ENCODE measurements around the gene SCFD2. TPM values are rescaled to one million over a fixed set of nuclear protein-coding genes. Genes with fewer than 3 reads are reported as not detected.
"Not testable (repeated sequence)": the region's sequence is repeated elsewhere in the genome, so short reads cannot be mapped to it uniquely, and the experiment has no call there.

SCFD2 gene
- total RNA-seq, 2 experiments from 2014 or later: 18.8 to 19.9 TPM

DNA sequence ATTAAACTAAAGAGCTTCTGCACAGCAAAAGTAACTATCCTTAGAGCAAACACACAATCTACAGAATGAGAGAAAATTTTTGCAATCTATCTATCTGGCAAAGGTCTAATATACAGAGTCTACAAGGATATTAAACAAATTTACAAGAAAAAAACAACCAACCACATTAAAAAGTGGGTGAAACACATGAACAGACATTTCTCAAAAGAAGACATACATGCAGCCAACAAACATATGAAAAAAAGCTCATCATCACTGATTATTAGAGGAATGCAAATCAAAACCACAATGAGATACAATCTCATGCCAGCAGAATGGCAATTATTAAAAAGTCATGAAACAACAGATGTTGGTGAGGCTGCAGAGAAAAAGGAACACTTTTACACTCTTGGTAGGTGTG is 73.7 kb downstream of the SCFD2 start:
- H3K27ac Mint-ChIP-seq; H3K4me1 Mint-ChIP-seq (ENCODE audit: low read depth); H3K27me3 Mint-ChIP-seq; DNase-seq; H3K4me3 Mint-ChIP-seq; intact Hi-C loops (cut with micrococcal nuclease); CTCF ChIA-PET; POLR2A ChIA-PET: not testable (repeated sequence)
- Mint-ChIP-seq H3K36me3 (peaks cover 33% of the 10 kb centered on the region), H3K9me3 (peaks cover 71% of the 10 kb centered on the region)

DNA sequence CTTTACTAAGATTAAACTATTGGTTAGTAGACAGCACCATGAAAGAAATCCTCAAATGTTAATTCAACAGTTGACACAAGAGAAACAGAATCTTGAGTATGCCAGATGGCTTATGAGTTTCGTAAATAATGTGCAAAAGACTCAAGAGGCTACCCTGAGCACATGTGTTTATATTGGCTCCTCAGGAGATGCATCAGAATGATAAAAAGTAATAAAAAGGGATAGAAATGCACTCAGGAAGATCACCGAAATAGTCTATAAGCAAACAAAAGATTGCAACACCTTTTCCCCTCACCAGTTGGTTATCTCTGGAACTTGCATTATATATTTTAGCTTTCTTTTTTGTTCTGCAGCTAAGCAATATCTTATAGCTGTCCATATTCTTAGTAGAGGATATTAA is 84.4 kb downstream of the SCFD2 start:
- no peak overlapping the region for H3K4me3 Mint-ChIP-seq
- no peak overlapping the region for H3K27ac Mint-ChIP-seq
- ChIA-PET POLR2A (no interaction called here), CTCF (no interaction called here)
- no peaks in the 10 kb centered on the region for H3K27me3 Mint-ChIP-seq
- H3K9me3 Mint-ChIP-seq: peaks cover 5% of the 10 kb centered on the region
- peaks cover 17% of the 10 kb centered on the region for H3K36me3 Mint-ChIP-seq
- intact Hi-C loops (cut with micrococcal nuclease): no loop called here
- H3K4me1 Mint-ChIP-seq (ENCODE audit: low read depth): peaks cover 3% of the 10 kb centered on the region
- no peak for DNase-seq

DNA sequence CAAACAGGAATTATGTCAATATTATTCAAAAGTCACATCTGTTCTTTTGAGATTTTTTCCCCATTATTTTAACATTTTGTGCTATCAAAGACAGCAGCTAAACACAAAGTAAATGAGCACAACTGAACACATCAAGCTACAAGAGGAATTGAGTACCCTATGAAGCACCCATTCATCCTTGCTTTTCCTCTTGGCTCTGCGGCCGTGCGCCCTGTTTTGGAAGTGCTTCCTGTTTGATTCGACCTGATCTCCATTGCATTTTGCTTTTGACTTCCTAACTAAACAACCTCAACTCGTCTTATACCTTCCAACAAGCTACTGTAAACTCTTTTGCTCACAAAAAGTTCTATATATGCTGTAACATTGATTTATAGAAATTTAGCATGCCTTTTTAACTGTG is 85.0 kb downstream of the SCFD2 start:
- intact Hi-C loops (cut with micrococcal nuclease): no loop called here
- Mint-ChIP-seq H3K27ac (no peak overlapping the region), H3K4me1 (ENCODE audit: low read depth) (peaks cover 3% of the 10 kb centered on the region), H3K36me3 (peaks cover 18% of the 10 kb centered on the region), H3K9me3 (peaks cover 5% of the 10 kb centered on the region), H3K4me3 (no peak overlapping the region), H3K27me3 (no peaks in the 10 kb centered on the region)
- ChIA-PET CTCF (no interaction called here), POLR2A (no interaction called here)
- no peak for DNase-seq

DNA sequence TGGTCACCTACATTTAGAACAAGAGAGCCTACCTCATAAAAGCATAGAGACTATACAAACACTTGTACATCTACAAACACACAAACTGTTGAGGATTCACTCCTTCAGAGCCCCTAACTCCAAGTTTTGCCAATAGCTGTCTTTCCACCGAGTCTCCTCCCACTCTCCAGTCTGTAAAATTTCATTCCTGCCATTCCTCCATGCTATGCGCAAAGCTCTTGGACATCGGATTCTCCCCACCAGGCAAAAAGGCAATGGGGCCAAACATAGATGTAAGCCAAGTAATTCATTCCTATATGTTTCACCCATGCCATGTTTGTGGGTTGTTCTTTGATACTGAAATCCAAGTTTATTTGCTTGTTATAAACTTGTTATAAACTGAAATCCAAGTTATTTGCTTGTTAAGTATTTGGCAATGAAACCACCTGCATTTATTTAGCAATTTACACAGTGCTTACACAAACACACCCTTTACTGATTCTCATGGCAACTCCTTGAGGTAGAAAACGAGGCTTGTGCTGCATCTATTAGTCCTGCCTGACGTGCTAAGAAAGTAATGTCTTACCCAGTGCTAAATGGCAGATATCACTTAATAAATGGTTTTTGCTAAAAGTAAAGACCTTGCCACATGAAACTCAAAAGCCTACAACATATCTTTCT is 91.1 kb downstream of the SCFD2 start:
- no peak for DNase-seq
- intact Hi-C loops (cut with micrococcal nuclease): no loop called here
- Mint-ChIP-seq H3K4me3 (no peak overlapping the region), H3K4me1 (ENCODE audit: low read depth) (peaks cover 3% of the 10 kb centered on the region), H3K27ac (no peak overlapping the region), H3K9me3 (peaks cover 3% of the 10 kb centered on the region), H3K27me3 (no peaks in the 10 kb centered on the region), H3K36me3 (peaks cover 34% of the 10 kb centered on the region)
- ChIA-PET CTCF (no interaction called here), POLR2A (no interaction called here)

DNA sequence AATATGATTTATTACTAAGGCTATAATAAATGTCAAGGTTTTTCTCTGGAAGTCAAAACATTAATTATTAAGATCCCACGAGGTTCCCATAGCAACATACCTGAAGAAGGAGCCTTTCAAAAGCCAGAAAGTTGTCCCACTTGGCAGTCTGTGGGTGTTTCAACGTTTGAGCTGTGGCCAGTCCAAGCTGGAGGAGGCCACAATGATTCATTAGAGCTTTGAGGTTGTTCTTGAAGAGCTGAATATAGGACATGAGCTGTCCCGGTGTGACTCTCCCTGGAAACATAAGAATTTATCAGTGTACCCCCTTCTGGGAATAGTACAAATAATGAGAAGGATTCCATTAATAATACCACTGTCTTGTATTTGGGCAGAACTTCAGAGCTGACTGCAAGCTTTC is 92.1 kb downstream of the SCFD2 start:
- peaks cover 37% of the 10 kb centered on the region for H3K36me3 Mint-ChIP-seq
- ChIA-PET POLR2A (no interaction called here), CTCF (no interaction called here)
- no peaks in the 10 kb centered on the region for H3K9me3 Mint-ChIP-seq
- intact Hi-C loops (cut with micrococcal nuclease): no loop called here
- no peak overlapping the region for H3K27ac Mint-ChIP-seq
- H3K4me3 Mint-ChIP-seq: no peak overlapping the region
- peaks cover 3% of the 10 kb centered on the region for H3K4me1 Mint-ChIP-seq (ENCODE audit: low read depth)
- DNase-seq: no peak
- H3K27me3 Mint-ChIP-seq: no peaks in the 10 kb centered on the region

DNA sequence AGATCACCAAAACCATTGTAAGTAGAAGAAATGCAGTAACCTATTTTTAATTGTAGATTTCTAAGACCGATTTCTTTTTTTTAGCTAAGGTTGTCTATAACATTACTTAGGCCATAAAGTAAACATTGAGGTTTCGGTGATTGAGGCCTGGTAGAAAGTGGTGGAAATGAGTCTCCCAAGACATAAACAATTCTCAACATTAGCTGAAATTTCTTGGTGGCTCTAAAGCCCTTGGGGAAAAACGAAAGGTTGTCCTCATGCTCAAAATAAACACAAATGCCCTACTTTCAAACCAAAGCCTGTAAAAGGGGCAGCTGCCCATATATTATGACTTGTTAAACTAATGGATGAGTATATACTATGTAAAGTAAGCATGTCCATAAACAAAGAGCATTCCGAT is 98.8 kb downstream of the SCFD2 start:
- Mint-ChIP-seq H3K27me3 (no peaks in the 10 kb centered on the region), H3K36me3 (peaks cover 43% of the 10 kb centered on the region), H3K27ac (no peak overlapping the region), H3K9me3 (peaks cover 9% of the 10 kb centered on the region), H3K4me3 (no peak overlapping the region), H3K4me1 (ENCODE audit: low read depth) (no peaks in the 10 kb centered on the region)
- DNase-seq: no peak
- ChIA-PET CTCF (no interaction called here), POLR2A (no interaction called here)
- intact Hi-C loops (cut with micrococcal nuclease): no loop called here

DNA sequence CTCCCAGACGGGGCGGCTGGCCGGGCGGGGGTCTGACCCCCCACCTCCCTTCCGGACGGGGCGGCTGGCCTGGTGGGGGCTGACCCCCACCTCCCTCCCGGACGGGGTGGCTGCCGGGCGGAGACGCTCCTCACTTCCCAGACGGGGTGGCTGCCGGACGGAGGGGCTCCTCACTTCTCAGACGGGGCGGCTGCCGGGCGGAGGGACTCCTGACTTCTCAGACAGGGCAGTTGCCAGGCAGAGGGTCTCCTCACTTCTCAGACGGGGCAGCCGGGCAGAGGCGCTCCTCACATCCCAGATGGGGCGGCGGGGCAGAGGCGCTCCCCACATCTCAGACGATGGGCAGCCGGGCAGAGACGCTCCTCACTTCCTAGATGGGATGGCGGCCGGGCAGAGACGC is 109.9 kb downstream of the SCFD2 start:
- H3K4me1 Mint-ChIP-seq (ENCODE audit: low read depth); H3K4me3 Mint-ChIP-seq; H3K27me3 Mint-ChIP-seq; CTCF ChIA-PET; DNase-seq; H3K27ac Mint-ChIP-seq; intact Hi-C loops (cut with micrococcal nuclease); POLR2A ChIA-PET: not testable (repeated sequence)
- H3K36me3 Mint-ChIP-seq: peaks cover 22% of the 10 kb centered on the region
- peaks cover 38% of the 10 kb centered on the region for H3K9me3 Mint-ChIP-seq

DNA sequence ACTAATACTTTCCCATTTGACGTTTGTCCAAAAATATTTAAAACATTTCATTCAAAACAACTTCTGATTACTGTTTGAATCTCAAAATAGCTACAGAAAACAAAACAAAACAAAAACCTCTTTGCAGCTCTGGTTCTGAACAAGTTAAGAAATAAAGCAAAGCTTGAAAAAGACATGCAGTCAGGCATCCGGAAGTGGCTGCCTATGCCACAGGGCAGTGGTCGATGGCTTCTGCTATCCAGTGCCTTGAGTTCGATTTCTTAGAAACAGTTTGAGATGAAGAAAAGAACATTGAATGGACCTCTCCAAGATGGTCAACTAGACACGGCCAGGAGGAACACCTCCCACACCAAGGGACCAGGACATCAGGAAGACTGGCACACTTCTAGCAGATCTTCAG is 125.3 kb downstream of the SCFD2 start:
- CTCF ChIA-PET: no interaction called here
- H3K27ac Mint-ChIP-seq: no peak overlapping the region
- peaks cover 34% of the 10 kb centered on the region for H3K36me3 Mint-ChIP-seq
- no peak overlapping the region for H3K4me3 Mint-ChIP-seq
- intact Hi-C loops (cut with micrococcal nuclease): no loop called here
- H3K9me3 Mint-ChIP-seq: peaks cover 21% of the 10 kb centered on the region
- POLR2A ChIA-PET: no interaction called here
- DNase-seq: no peak
- H3K27me3 Mint-ChIP-seq: no peaks in the 10 kb centered on the region
- H3K4me1 Mint-ChIP-seq (ENCODE audit: low read depth): no peaks in the 10 kb centered on the region

DNA sequence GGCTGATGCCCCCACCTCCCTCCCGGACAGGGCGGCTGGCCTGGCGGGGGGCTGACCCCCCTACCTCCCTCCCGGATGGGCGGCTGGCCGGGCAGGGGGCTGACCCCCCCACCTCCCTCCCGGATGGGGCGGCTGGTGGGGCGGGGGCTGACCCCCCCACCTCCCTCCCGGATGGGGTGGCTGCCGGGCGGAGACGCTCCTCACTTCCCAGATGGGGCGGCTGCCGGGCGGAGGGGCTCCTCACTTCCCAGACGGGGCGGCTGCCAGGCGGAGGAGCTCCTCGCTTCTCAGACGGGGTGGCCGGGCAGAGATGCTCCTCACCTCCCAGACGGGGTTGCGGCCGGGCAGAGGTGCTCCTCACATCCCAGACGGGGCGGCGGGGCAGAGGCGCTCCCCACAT is 127.5 kb downstream of the SCFD2 start:
- H3K4me1 Mint-ChIP-seq (ENCODE audit: low read depth); H3K27me3 Mint-ChIP-seq; intact Hi-C loops (cut with micrococcal nuclease); H3K4me3 Mint-ChIP-seq; CTCF ChIA-PET; DNase-seq; H3K27ac Mint-ChIP-seq; POLR2A ChIA-PET; H3K9me3 Mint-ChIP-seq: not testable (repeated sequence)
- peaks cover 17% of the 10 kb centered on the region for H3K36me3 Mint-ChIP-seq

DNA sequence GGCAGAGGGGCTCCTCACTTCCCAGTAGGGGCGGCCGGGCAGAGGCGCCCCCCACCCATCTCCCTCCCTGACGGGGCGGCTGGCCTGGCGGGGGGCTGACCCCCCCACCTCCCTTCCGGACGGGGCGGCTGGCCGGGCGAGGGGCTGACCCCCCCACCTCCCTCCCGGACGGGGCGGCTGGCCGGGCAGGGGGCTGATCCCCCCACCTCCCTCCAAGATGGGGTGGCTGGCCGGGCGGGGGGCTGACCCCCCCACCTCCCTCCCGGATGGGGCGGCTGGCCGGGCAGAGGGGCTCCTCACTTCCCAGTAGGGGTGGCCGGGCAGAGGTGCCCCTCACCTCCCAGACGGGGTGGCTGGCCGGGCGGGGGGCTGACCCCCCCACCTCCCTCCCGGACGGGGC is 128.1 kb downstream of the SCFD2 start:
- H3K4me1 Mint-ChIP-seq (ENCODE audit: low read depth); DNase-seq; H3K27me3 Mint-ChIP-seq; H3K27ac Mint-ChIP-seq; H3K9me3 Mint-ChIP-seq; POLR2A ChIA-PET; intact Hi-C loops (cut with micrococcal nuclease); H3K4me3 Mint-ChIP-seq; CTCF ChIA-PET: not testable (repeated sequence)
- peaks cover 12% of the 10 kb centered on the region for H3K36me3 Mint-ChIP-seq

DNA sequence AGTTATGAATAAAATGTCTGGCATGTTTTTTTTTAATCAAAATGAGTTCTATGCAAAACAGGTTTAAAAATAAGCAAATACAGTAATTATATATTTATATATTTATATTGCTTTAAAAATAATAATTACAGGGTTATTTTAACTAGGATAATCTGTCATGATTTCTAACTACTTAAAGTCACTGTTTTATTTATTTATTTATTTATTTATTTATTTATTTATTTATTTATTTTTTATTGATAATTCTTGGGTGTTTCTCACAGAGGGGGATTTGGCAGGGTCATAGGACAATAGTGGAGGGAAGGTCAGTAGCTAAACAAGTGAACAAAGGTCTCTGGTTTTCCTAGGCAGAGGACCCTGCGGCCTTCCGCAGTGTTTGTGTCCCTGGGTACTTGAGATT is 129.2 kb downstream of the SCFD2 start:
- POLR2A ChIA-PET; H3K27me3 Mint-ChIP-seq; intact Hi-C loops (cut with micrococcal nuclease); DNase-seq; H3K4me3 Mint-ChIP-seq; H3K4me1 Mint-ChIP-seq (ENCODE audit: low read depth); CTCF ChIA-PET; H3K27ac Mint-ChIP-seq; H3K9me3 Mint-ChIP-seq: not testable (repeated sequence)
- H3K36me3 Mint-ChIP-seq: peaks cover 17% of the 10 kb centered on the region

DNA sequence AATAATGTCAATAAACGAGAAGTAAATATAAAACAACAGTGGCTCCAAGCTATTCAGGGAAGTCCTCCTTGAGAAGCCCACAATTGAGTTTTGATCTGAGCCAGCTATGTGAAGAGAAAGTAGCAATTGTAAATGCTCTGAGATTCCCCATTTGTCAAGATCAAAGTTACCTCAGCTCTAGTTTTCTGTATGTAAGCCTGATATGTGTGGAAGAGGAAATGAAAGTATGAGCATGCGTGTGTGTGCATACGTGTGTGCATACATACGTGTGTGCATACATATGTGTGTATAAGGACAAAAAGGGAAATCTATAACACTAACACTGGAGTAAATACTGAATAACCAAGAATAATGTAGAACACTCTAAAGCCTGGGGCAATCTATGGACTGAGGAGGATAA is 130.3 kb downstream of the SCFD2 start:
- Mint-ChIP-seq H3K9me3 (no peaks in the 10 kb centered on the region), H3K4me1 (ENCODE audit: low read depth) (no peaks in the 10 kb centered on the region), H3K27me3 (no peaks in the 10 kb centered on the region), H3K36me3 (peaks cover 13% of the 10 kb centered on the region), H3K4me3 (no peak overlapping the region), H3K27ac (no peak overlapping the region)
- ChIA-PET CTCF (no interaction called here), POLR2A (interaction anchor here (0.6 kb wide), 1 partner anchor 890 kb away, joined by 4 read pairs; no protein-coding TSS in a partner anchor)
- intact Hi-C loops (cut with micrococcal nuclease): no loop called here
- no peak for DNase-seq

DNA sequence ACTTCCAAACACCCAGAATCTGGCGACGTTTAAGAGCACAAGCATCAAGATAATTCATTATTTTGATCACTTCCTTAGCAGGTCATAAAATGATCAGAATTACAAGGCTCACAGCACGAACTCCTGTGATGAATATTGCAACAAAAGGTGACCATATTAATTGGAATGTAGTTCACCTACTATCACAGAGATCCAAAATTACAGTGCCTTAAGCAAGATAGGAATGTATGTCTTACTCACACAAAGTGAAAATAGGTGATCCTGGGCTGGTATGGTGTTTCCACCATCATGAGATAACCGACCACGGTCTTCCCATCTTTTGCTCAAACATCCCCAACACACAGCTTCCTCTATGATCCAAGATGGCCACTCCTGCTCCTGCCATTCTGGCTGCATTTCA is 131.2 kb downstream of the SCFD2 start:
- DNase-seq: no peak
- no peak overlapping the region for H3K4me3 Mint-ChIP-seq
- intact Hi-C loops (cut with micrococcal nuclease): no loop called here
- no peak overlapping the region for H3K27ac Mint-ChIP-seq
- ChIA-PET POLR2A (no interaction called here), CTCF (no interaction called here)
- no peaks in the 10 kb centered on the region for H3K27me3 Mint-ChIP-seq
- H3K9me3 Mint-ChIP-seq: no peaks in the 10 kb centered on the region
- H3K36me3 Mint-ChIP-seq: peaks cover 9% of the 10 kb centered on the region
- H3K4me1 Mint-ChIP-seq (ENCODE audit: low read depth): no peaks in the 10 kb centered on the region

DNA sequence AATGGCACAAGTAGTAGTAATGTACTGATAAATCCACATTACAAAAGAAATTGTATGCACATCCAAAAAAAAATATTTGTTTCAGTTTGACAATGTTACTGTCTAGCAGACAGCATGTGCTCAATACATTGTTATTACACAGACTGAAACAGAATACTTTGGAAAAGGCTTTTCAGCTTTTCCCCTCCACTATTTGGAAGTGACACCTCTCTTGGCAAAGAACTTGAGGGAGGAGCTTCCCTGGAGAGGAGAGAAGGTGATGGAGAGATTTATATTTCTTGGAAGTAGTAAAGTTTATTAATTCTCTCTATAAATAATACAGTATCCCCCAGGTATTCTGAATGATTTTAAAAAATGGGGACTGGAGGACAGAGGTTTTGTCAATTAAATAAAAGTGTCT is 131.8 kb downstream of the SCFD2 start:
- DNase-seq: no peak
- peaks cover 6% of the 10 kb centered on the region for H3K36me3 Mint-ChIP-seq
- H3K9me3 Mint-ChIP-seq: no peaks in the 10 kb centered on the region
- no peaks in the 10 kb centered on the region for H3K27me3 Mint-ChIP-seq
- intact Hi-C loops (cut with micrococcal nuclease): no loop called here
- no peaks in the 10 kb centered on the region for H3K4me1 Mint-ChIP-seq (ENCODE audit: low read depth)
- no peak overlapping the region for H3K4me3 Mint-ChIP-seq
- POLR2A ChIA-PET: no interaction called here
- H3K27ac Mint-ChIP-seq: no peak overlapping the region
- CTCF ChIA-PET: no interaction called here
